Heart left ventricle (tissue), 13 donors: Measurements from ENCODE around the gene IVD.

ENCODE experiments used
- POLR2A ChIP-seq, 2 donors: fragments of 450-650 bp; IDR thresholded peaks; one replicate each; pipeline ENCODE4 v1.6.1; 2017; ENCODE audit warnings: antibody characterized with exemption in 2 of 2, mild to moderate bottlenecking in 2 of 2, moderate library complexity in 2 of 2
- TF ChIP-seq, protein P1 (sequence below), 12 donors: fragments of 200-600 bp; sonication (generic) in 4 of 12; IDR thresholded peaks; one replicate each; pipeline versions ENCODE4 v1.5.0 to v1.8.0; 2018 to 2022; ENCODE audit warnings: antibody characterized with exemption in 12 of 12, mild to moderate bottlenecking in 5 of 12
- donor health status: ischemic (EF 13 %, LVEDD 7.1; RV severe dilation, severe dysfunction).
- donor health status: DM: no; HTN: yes; CAD: no.
- donor health status: DM: no; HTN: no; CAD: no.
- donor health status: ischemic (EF 25% LVEDD 6.9; RV normal size, moderate dysfunction).
- donor health status: ischemic (EF 25% LVEDD 5.7; RV mildly dilated, moderate dysfunction).
- donor health status: ischemic (EF 35%, LVEDD 5.7; RV mildly dilated, moderate dysfunction).
- donor health status: nonischemic (EF 11% LVEDD 7.7; RV severe dilation, severe dysfunction).
- donor health status: DM: yes; HTN: yes; CAD: no.
- donor health status: PGD.
- donor health status: ischemic (EF 29% LVEDD 5.4; RV normal size, mild dysfunction).
- donor health status: nonischemic (EF 23%, LVEDD 6.1; RV moderate dilation, normal function).

DNA sequence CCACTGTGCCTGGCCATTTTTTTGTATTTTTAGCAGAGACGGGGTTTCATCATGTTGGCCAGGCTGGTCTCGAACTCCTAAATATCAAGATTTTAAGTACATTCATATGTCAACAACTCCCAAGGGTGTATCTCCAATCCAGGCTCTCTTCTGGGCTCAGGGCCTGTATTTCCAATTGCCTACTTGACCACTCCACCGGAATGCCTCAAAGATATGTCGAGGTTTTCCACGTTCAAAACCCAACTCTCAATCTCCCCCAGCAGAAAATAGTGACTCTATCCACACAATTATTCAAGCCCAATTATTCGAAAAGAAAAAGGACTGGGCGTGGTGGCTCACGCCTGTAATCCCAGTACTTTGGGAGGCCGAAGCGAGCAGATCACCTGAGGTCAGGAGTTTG lies 25.0 kb upstream of the IVD start:
- TF ChIP-seq, protein P1, sequence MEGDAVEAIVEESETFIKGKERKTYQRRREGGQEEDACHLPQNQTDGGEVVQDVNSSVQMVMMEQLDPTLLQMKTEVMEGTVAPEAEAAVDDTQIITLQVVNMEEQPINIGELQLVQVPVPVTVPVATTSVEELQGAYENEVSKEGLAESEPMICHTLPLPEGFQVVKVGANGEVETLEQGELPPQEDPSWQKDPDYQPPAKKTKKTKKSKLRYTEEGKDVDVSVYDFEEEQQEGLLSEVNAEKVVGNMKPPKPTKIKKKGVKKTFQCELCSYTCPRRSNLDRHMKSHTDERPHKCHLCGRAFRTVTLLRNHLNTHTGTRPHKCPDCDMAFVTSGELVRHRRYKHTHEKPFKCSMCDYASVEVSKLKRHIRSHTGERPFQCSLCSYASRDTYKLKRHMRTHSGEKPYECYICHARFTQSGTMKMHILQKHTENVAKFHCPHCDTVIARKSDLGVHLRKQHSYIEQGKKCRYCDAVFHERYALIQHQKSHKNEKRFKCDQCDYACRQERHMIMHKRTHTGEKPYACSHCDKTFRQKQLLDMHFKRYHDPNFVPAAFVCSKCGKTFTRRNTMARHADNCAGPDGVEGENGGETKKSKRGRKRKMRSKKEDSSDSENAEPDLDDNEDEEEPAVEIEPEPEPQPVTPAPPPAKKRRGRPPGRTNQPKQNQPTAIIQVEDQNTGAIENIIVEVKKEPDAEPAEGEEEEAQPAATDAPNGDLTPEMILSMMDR (IDR thresholded peaks at IDR 0.05) = no peak
- no peak for TF ChIP-seq POLR2A (IDR thresholded peaks at IDR 0.05)
